HepG2 (cell line): Measurements from ENCODE around the gene FGD4. TPM values are rescaled to one million over a fixed set of nuclear protein-coding genes. Genes with fewer than 3 reads are reported as not detected.
A peak's percentile ranks its signal among the peaks of the same experiment; 100 is the strongest.

Experiments used
- ATAC-seq: fragments of 200-7000 bp; cut with Tn5 transposase; 3 replicates; pipeline ENCODE4 v1.9.1; 2020; ENCODE audit warnings: mild to moderate bottlenecking, moderate library complexity
- BruUV-seq: library from RNA; stranded (reverse); fragments of 400-500 nt; replicated peaks from 2 replicates; lab custom pipeline; 2021; lab: Mats Ljungman, UMichigan
- CTCF ChIA-PET: fragments of 300-600 bp; formaldehyde crosslinking; extraction: SDS; loops from one replicate; lab custom pipeline; 2021; ENCODE audit warnings: low total read pairs, inconsistent platforms, low intra/inter-chr PET ratio; lab: Yijun Ruan, JAX
- POLR2A ChIA-PET: fragments of 350-600 bp; sonication (Branson Sonifier 250); formaldehyde crosslinking; loops from one replicate; lab custom pipeline; 2020; ENCODE audit warnings: antibody characterized with exemption, inconsistent platforms; lab: Yijun Ruan, JAX
- DNase-seq: peaks from one replicate; pipeline ENCODE4 v3.0.0-alpha.2; 2015; ENCODE audit warnings: low spot score
- FAIRE-seq: peaks from 3 replicates; lab custom pipeline; 2011; peaks lifted over from hg19 to GRCh38; lab: Jason Lieb, UNC
- H2AFZ ChIP-seq: one replicate; pipeline ENCODE4 v1.6.1; 2011; ENCODE audit warnings: low read length, inconsistent platforms
- H3K27ac ChIP-seq: fragments of 300-600 bp; 3 replicates; pipeline ENCODE4 v1.8.0; 2011; ENCODE audit warnings: mixed run types, mild to moderate bottlenecking, mixed read lengths, low read length, inconsistent platforms; ENCODE audit not compliant: insufficient read depth; ENCODE audit errors: extremely low read length
- H3K27me3 ChIP-seq, 2 experiments: fragments of 200-600 bp in 1 of 2; 2 replicates in 1 of 2; 3 replicates in 1 of 2; pipeline versions ENCODE4 v1.6.0 to v1.8.0; 2011; ENCODE audit warnings: low read length in 2 of 2, mild to moderate bottlenecking in 2 of 2, moderate library complexity in 2 of 2, inconsistent platforms in 1 of 2; ENCODE audit not compliant: insufficient read depth in 2 of 2, control insufficient read depth in 1 of 2
- H3K36me3 ChIP-seq, 2 experiments: fragments of 200-600 bp in 1 of 2; replicated peaks in 1 of 2; 2 replicates in 1 of 2; 3 replicates in 1 of 2; pipeline versions ENCODE4 v1.5.1 to v1.8.0; 2011; ENCODE audit warnings: low read length in 2 of 2, inconsistent platforms in 1 of 2; ENCODE audit not compliant: insufficient read depth in 2 of 2, control insufficient read depth in 1 of 2
- H3K4me1 ChIP-seq: 2 replicates; pipeline ENCODE4 v1.5.1; 2012; ENCODE audit warnings: low read length, inconsistent platforms; ENCODE audit not compliant: insufficient read depth
- H3K4me2 ChIP-seq: 2 replicates; pipeline ENCODE4 v1.6.0; 2011; ENCODE audit warnings: low read depth, low read length, inconsistent platforms
- H3K4me3 ChIP-seq, 3 experiments: fragments of 200-600 bp in 1 of 3; sonication (generic), shearing (Covaris generic) in 1 of 3; replicated peaks in 1 of 3; 2 replicates each; pipeline ENCODE4 v1.5.1; 2011 to 2016; ENCODE audit warnings: low read length in 3 of 3, inconsistent platforms in 2 of 3, low read depth in 2 of 3, mild to moderate bottlenecking in 2 of 3, control low read depth in 1 of 3, mixed read lengths in 1 of 3; ENCODE audit not compliant: insufficient read depth in 1 of 3
- H3K79me2 ChIP-seq: one replicate; pipeline ENCODE4 v1.6.1; 2011; ENCODE audit warnings: low read length, inconsistent platforms; ENCODE audit not compliant: insufficient read depth
- H3K9ac ChIP-seq: 2 replicates; pipeline ENCODE4 v1.6.0; 2011; ENCODE audit warnings: mild to moderate bottlenecking, low read depth, low read length, inconsistent platforms; ENCODE audit not compliant: insufficient read depth
- H3K9me3 ChIP-seq: 2 replicates; pipeline ENCODE4 v1.5.1; 2012; ENCODE audit warnings: mild to moderate bottlenecking, low read length
- H4K20me1 ChIP-seq: 2 replicates; pipeline ENCODE4 v1.6.0; 2011; ENCODE audit warnings: inconsistent platforms, mild to moderate bottlenecking, low read length, moderate library complexity; ENCODE audit not compliant: insufficient read depth
- ASH2L ChIP-seq: fragments of 300-600, 200-600 bp; sonication (generic); IDR thresholded peaks from 2 replicates; pipeline ENCODE4 v1.7.0; 2017; ENCODE audit warnings: low read depth, mild to moderate bottlenecking, moderate library complexity, mixed read lengths, low read length; ENCODE audit not compliant: insufficient read length
- CBX5 ChIP-seq: sonication (generic); formaldehyde crosslinking; IDR thresholded peaks from 2 replicates; pipeline ENCODE4 v1.4.0; 2020; ENCODE audit warnings: missing genetic modification reagents, borderline replicate concordance
- ETS1 ChIP-seq: sonication (generic); formaldehyde crosslinking; IDR thresholded peaks from 2 replicates; pipeline ENCODE4 v1.4.0; 2020; ENCODE audit warnings: missing genetic modification reagents
- GABPA ChIP-seq, 2 experiments: IDR thresholded peaks; 2 replicates each; pipeline ENCODE4 v1.6.1; 2011 to 2016; ENCODE audit warnings: low read depth in 2 of 2, low read length in 1 of 2, missing biosample characterization in 1 of 2, missing genetic modification characterization in 1 of 2
- KAT7 ChIP-seq: IDR thresholded peaks from 2 replicates; pipeline ENCODE4 v1.6.1; 2018; ENCODE audit warnings: borderline replicate concordance, missing compliant biosample characterization
- KMT2B ChIP-seq: IDR thresholded peaks from 2 replicates; pipeline ENCODE4 v1.6.1; 2016; ENCODE audit warnings: missing genetic modification reagents, missing compliant biosample characterization
- MAFG ChIP-seq: sonication (generic); formaldehyde crosslinking; IDR thresholded peaks from 2 replicates; pipeline ENCODE4 v1.5.1; 2020; ENCODE audit warnings: mild to moderate bottlenecking, missing genetic modification reagents
- NFKB2 ChIP-seq: sonication (generic); formaldehyde crosslinking; IDR thresholded peaks from 2 replicates; pipeline ENCODE4 v1.4.0; 2020; ENCODE audit warnings: missing genetic modification reagents, borderline replicate concordance
- SALL2 ChIP-seq: sonication (generic); formaldehyde crosslinking; IDR thresholded peaks from 2 replicates; pipeline ENCODE4 v1.8.1; 2023; ENCODE audit warnings: mild to moderate bottlenecking, missing genetic modification reagents, inconsistent platforms
- SOX13 ChIP-seq, 3 experiments: fragments of 450-650 bp in 1 of 3; sonication (generic) in 1 of 3; formaldehyde crosslinking in 1 of 3; IDR thresholded peaks in 2 of 3; conservative IDR thresholded peaks in 1 of 3; 2 replicates each; pipeline versions ENCODE4 v1.5.0 to v1.6.1; 2016 to 2020; ENCODE audit warnings: antibody characterized with exemption in 1 of 3, mild to moderate bottlenecking in 1 of 3, missing compliant biosample characterization in 1 of 3, missing genetic modification reagents in 1 of 3, moderate library complexity in 1 of 3
- STAG1 ChIP-seq: sonication (generic); formaldehyde crosslinking; IDR thresholded peaks from 2 replicates; pipeline ENCODE4 v1.4.0; 2020; ENCODE audit warnings: missing genetic modification reagents
- TBX2 ChIP-seq: sonication (generic); formaldehyde crosslinking; IDR thresholded peaks from 2 replicates; pipeline ENCODE4 v1.5.0; 2020; ENCODE audit warnings: missing genetic modification reagents, mild to moderate bottlenecking, borderline replicate concordance
- XBP1 ChIP-seq: sonication (generic); formaldehyde crosslinking; IDR thresholded peaks from 2 replicates; pipeline ENCODE4 v1.5.0; 2020; ENCODE audit warnings: missing genetic modification reagents
- ZBTB38 ChIP-seq: sonication (generic); formaldehyde crosslinking; IDR thresholded peaks from 2 replicates; pipeline ENCODE4 v1.5.1; 2020; ENCODE audit warnings: mild to moderate bottlenecking, missing genetic modification reagents
- ZNF292 ChIP-seq: sonication (generic); formaldehyde crosslinking; IDR thresholded peaks from 2 replicates; pipeline ENCODE4 v1.8.1; 2022; ENCODE audit warnings: mild to moderate bottlenecking, low read depth, missing genetic modification reagents, borderline replicate concordance
- ZNF687 ChIP-seq: sonication (generic); formaldehyde crosslinking; IDR thresholded peaks from 2 replicates; pipeline ENCODE4 v1.5.1; 2020; ENCODE audit warnings: mild to moderate bottlenecking, missing genetic modification reagents, moderate library complexity
- WGBS: methylation state at CpG from one replicate; pipeline ENCODE4 v1.1.6; 2017; ENCODE audit warnings: low lambda C conversion rate; 5-methylcytosine and 5-hydroxymethylcytosine counted together
- in situ Hi-C: cut with HindIII; loops from 2 replicates; pipeline ENCODE4 v1.10.0; 2017; ENCODE audit warnings: low pct_unique_long_range_greater_than_20kb; ENCODE audit not compliant: extremely low pct_ligation_motif_present
- intact Hi-C: fragments of 100-400 bp; cut with micrococcal nuclease; formaldehyde crosslinking; loops from one replicate; pipeline ENCODE4 v1.10.0; 2022; ENCODE audit not compliant: unreplicated experiment
- polyA plus RNA-seq, 8 experiments: library from polyadenylated mRNA; depleted of rRNA in 3 of 8; stranded (reverse) in 7 of 8; unstranded in 1 of 8; fragments of >200 nt; fragmentation: Illumina TruSeq in 4 of 8; extraction: Trizol in 4 of 8; gene quantifications; 2 replicates each; pipeline versions ENCODE4 v1.2.1 to v1.2.3, GENCODE V29; 2011 to 2016; ENCODE audit warnings: low read depth in 4 of 8, missing spikeins in 1 of 8, mixed read lengths in 1 of 8; ENCODE audit not compliant: insufficient read depth in 1 of 8
- total RNA-seq, 5 experiments: library from RNA; depleted of rRNA; stranded (reverse); fragments of >200 nt; fragmentation: Illumina TruSeq; extraction: Trizol; gene quantifications; 2 replicates each; pipeline ENCODE4 v1.2.3, GENCODE V29; 2016; ENCODE audit warnings: low read depth in 1 of 5

Gene FGD4
- total and polyA plus RNA-seq, 2 of the 13 experiments (the other 11 are each of a cell fraction or from before 2014, with no cell fraction given) = 4.6 to 6.6 TPM

DNA sequence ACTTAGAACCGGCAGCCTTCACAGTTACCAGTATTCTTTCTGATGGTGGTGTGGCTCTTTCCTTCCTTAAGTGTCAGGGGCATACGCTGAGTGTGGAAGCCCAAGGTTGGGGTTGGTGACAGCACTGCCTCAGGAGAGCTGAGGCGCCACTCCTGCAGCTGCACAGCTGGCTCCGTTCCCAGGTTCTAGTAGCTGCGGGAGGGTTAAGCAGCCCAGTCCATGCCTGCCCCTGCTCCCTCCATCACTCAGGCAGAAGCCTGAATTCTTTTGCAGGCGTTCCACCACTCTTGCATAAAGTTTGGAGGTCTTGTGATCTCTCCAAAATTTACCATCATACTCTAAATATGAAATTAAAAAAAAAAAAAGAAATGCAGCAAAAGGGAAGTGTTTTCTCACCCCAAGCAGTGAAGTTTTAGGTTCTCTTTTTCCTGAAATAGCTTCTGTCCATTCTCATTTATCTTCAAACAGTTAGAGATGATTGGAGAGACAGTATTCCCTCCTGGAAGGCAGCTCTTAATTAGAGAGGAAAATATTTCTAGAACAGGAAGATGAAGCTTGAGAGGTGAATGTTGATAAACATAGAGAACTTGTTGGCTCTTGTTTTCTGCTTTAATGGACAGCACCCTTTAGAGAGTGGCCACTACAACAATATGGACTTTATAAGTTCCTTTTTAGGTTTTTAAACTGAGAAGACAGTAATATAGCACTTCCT lies 136.1 kb downstream of the FGD4 start:
- intact Hi-C loops (loop anchor here (2.0 kb wide), 1 partner anchor 81 kb away; no protein-coding TSS in a partner anchor), in situ Hi-C loops (no loop called here)
- no TSS peak for BruUV-seq
- H3K9me3 ChIP-seq = no peaks in the 10 kb centered on the region
- POLR2A ChIA-PET = no interaction called here
- H3K27ac ChIP-seq = peak overlapping the region; percentile 64
- H3K79me2 ChIP-seq = peaks cover 41% of the 10 kb centered on the region
- CTCF ChIA-PET = no interaction called here
- WGBS = 0% methylated on average over 6 of the region's 6 CpGs
- peak; percentile 83 for ATAC-seq
- H2AFZ ChIP-seq = no peak overlapping the region
- 0 out of 2 replicates have a peak, but pooled peaks cover 3% of the 10 kb centered on the region for H4K20me1 ChIP-seq
- peak overlapping the region; percentile 65 for H3K9ac ChIP-seq
- H3K36me3 ChIP-seq = no peaks in the 10 kb centered on the region; a peak in 1 of 5 replicates
- no peaks in the 10 kb centered on the region for H3K27me3 ChIP-seq
- H3K4me3 ChIP-seq = peak overlapping the region; percentile 66 to 79 (median 71)
- peaks cover 68% of the 10 kb centered on the region for H3K4me1 ChIP-seq
- H3K4me2 ChIP-seq = peak overlapping the region; percentile 76
- no peak for FAIRE-seq
- DNase-seq = peak; percentile 33
- TF ChIP-seq SOX13 (IDR thresholded peaks at IDR 0.05) (no peak), SOX13 (CRISPR knock-in tag; conservative IDR thresholded peaks at IDR 0.05 in 1 of 2, IDR thresholded peaks at IDR 0.05 in 1 of 2) (peak in 1 of 2 experiments; percentile 35; a peak in 1 of 4 replicates), CBX5 (CRISPR knock-in tag) (peak; percentile 38; the same call in 1 of the 2 replicates), KMT2B (CRISPR knock-in tag) (0 out of 2 replicates have a peak, but pooled peaks have one; percentile 22), ETS1 (CRISPR knock-in tag) (no peak), SALL2 (no peak), NFKB2 (peak; percentile 25; the same call in 1 of the 2 replicates), ASH2L (no peak), KAT7 (0 out of 2 replicates have a peak, but pooled peaks have one; percentile 34), GABPA (IDR thresholded peaks at IDR 0.05; ENCODE audit: low read depth, low read length) (no peak), GABPA (CRISPR knock-in tag; IDR thresholded peaks at IDR 0.05; ENCODE audit: low read depth) (no peak), MAFG (CRISPR knock-in tag) (no peak), XBP1 (no peak), TBX2 (CRISPR knock-in tag) (0 out of 2 replicates have a peak, but pooled peaks have one; percentile 23), ZBTB38 (CRISPR knock-in tag) (0 out of 2 replicates have a peak, but pooled peaks have one; percentile 36), ZNF687 (CRISPR knock-in tag) (peak; percentile 64), STAG1 (peak; percentile 18; the same call in 1 of the 2 replicates), ZNF292 (0 out of 2 replicates have a peak, but pooled peaks have one; percentile 24)
